ENCODE data around the gene EGFL8. TPM values are rescaled to one million over a fixed set of nuclear protein-coding genes. Genes with fewer than 3 reads are reported as not detected.

EGFL8 gene
- total and polyA plus RNA-seq, 2 donors (not counting 3 experiments of a cell fraction or from before 2014, with no cell fraction given): 9.0 to 12.6 TPM

DNA sequence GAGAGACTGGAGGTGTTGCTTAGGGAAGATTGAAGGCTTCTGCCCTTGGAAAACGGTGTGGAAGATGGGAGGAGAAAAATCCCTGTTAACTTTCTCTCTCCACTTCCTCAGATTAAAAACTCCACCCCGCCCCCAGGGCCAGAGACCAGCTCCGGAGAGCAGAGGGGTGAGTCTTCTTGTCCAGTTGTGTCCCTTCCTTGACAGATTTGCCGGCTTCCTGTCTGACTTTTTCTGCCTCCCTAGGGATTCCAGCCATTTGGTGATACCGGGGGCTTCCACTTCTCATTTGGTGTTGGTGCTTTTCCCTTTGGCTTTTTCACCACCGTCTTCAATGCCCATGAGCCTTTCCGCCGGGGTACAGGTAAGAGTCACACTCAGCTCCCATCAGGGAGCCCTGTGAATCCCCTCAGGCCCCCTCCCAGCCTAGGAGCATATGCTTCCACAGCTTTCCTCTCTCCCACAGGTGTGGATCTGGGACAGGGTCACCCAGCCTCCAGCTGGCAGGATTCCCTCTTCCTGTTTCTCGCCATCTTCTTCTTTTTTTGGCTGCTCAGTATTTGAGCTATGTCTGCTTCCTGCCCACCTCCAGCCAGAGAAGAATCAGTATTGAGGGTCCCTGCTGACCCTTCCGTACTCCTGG, 15.5 kb downstream of the EGFL8 start:
- FAIRE-seq (no peak), DNase-seq (ENCODE audit: low read depth, low spot score) (no peak)
- dilution Hi-C loops (cut with MboI; ENCODE audit: extremely low pct_ligation_motif_present, low sequenced_read_pairs): no loop called here
- Histone ChIP-seq H3K27me3 (ENCODE audit: control insufficient read depth in 2 of 2, insufficient read depth in 2 of 2, low read length in 2 of 2) (no peaks in the 10 kb centered on the region), H3K9ac (replicated peaks; ENCODE audit: extremely low read depth, insufficient read depth, low read length) (no peak overlapping the region), H3K4me1 (ENCODE audit: control insufficient read depth, extremely low read depth, insufficient read depth, low read length) (peaks cover 27% of the 10 kb centered on the region), H2AFZ (ENCODE audit: low read depth, low read length) (no peak overlapping the region), H4K20me1 (replicated peaks; ENCODE audit: control insufficient read depth, extremely low read depth, insufficient read depth, low read length) (no peaks in the 10 kb centered on the region), H3K27ac (ENCODE audit: insufficient read depth, low read depth, low read length) (no peak overlapping the region), H3K4me2 (ENCODE audit: insufficient read depth, low read length) (no peak overlapping the region), H3K9me3 (replicated peaks; ENCODE audit: control insufficient read depth, insufficient read depth, low read length) (no peaks in the 10 kb centered on the region), H3K79me2 (ENCODE audit: control insufficient read depth, insufficient read depth, low read length) (peaks cover 14% of the 10 kb centered on the region), H3K36me3 (ENCODE audit: control insufficient read depth in 2 of 2, extremely low read depth in 1 of 2, insufficient read depth in 2 of 2, low read length in 2 of 2) (peaks cover 3 to 20% of the 10 kb centered on the region in 2 experiments), H3K9me1 (replicated peaks; ENCODE audit: control insufficient read depth, extremely low read depth, insufficient read depth, low read length) (no peaks in the 10 kb centered on the region), H3K4me3 (replicated peaks in 1 of 3; ENCODE audit: insufficient read depth in 1 of 3, low read depth in 1 of 3, low read length in 3 of 3) (no peak overlapping the region)
- ChIA-PET POLR2A (interaction anchor here (0.7 kb wide), 1 partner anchor 18 kb away, joined by 3 read pairs; no protein-coding TSS in a partner anchor), CTCF (interaction anchor here (1.4 to 1.6 kb wide), 2 partner anchors 12 to 16 kb away, joined by 3 to 8 read pairs; partner anchors contain the start of gene GPSM3)
- no TSS peak for BruUV-seq (replicated peaks)
- intact Hi-C loops (cut with micrococcal nuclease): loop anchor here (5.0 kb wide), 2 partner anchors 223 to 792 kb away; partner anchors contain the start of genes NELFE and SKIC2
- TF ChIP-seq FOS (IDR thresholded peaks at IDR 0.05; ENCODE audit: borderline replicate concordance, insufficient read depth, low read length): no peak
- TF ChIP-seq, protein P1, sequence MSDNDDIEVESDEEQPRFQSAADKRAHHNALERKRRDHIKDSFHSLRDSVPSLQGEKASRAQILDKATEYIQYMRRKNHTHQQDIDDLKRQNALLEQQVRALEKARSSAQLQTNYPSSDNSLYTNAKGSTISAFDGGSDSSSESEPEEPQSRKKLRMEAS (IDR thresholded peaks at IDR 0.05; ENCODE audit: insufficient read depth, insufficient read length): no peak
- TF ChIP-seq JUN (IDR thresholded peaks at IDR 0.05; ENCODE audit: borderline replicate concordance, insufficient read depth, insufficient read length, low read depth): no peak
- TF ChIP-seq GATA2 (IDR thresholded peaks at IDR 0.05; ENCODE audit: insufficient read depth, insufficient read length, low read depth, low read length): no peak
- no peak for TF ChIP-seq EZH2 (IDR thresholded peaks at IDR 0.05; ENCODE audit: borderline replicate concordance, low read depth, low read length, severe bottlenecking)
- TF ChIP-seq MYC (IDR thresholded peaks at IDR 0.05; ENCODE audit: low read depth, low read length): no peak
- TF ChIP-seq POLR2A (IDR thresholded peaks at IDR 0.05; ENCODE audit: low read depth, low read length): no peak
- TF ChIP-seq, protein P2, sequence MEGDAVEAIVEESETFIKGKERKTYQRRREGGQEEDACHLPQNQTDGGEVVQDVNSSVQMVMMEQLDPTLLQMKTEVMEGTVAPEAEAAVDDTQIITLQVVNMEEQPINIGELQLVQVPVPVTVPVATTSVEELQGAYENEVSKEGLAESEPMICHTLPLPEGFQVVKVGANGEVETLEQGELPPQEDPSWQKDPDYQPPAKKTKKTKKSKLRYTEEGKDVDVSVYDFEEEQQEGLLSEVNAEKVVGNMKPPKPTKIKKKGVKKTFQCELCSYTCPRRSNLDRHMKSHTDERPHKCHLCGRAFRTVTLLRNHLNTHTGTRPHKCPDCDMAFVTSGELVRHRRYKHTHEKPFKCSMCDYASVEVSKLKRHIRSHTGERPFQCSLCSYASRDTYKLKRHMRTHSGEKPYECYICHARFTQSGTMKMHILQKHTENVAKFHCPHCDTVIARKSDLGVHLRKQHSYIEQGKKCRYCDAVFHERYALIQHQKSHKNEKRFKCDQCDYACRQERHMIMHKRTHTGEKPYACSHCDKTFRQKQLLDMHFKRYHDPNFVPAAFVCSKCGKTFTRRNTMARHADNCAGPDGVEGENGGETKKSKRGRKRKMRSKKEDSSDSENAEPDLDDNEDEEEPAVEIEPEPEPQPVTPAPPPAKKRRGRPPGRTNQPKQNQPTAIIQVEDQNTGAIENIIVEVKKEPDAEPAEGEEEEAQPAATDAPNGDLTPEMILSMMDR (IDR thresholded peaks at IDR 0.05; ENCODE audit: extremely low read depth in 1 of 2, insufficient read depth in 1 of 2, low read depth in 1 of 2, low read length in 2 of 2): no peak
- no peak for TF ChIP-seq POLR2AphosphoS5 (IDR thresholded peaks at IDR 0.05; ENCODE audit: insufficient read depth, low read depth, low read length)

Data from endothelial cell of umbilical vein (primary cell).